Myocyte (in vitro differentiated cells): ENCODE measurements around the gene DPM2. TPM values are rescaled to one million over a fixed set of nuclear protein-coding genes. Genes with fewer than 3 reads are reported as not detected.

Experiments used
- DNase-seq: peaks from one replicate; pipeline ENCODE4 v3.0.0-alpha.2; 2012; ENCODE audit warnings: low read depth
- total RNA-seq: library from RNA; depleted of rRNA; stranded (reverse); fragments of >200 nt; gene quantifications from 2 replicates; pipeline ENCODE4 v1.2.3, GENCODE V29; 2014

Gene DPM2
- total RNA-seq, 1 donor from 2014 or later, result 12.5 TPM

GRCh38 chr9:127958728-127959127 is 21.1 kb upstream of the DPM2 start:
- no peak for DNase-seq

GRCh38 chr9:127955294-127956015 is 17.8 kb upstream of the DPM2 start:
- peak; percentile 80 for DNase-seq

GRCh38 chr9:127954831-127955293 is 17.2 kb upstream of the DPM2 start:
- no peak for DNase-seq

DNA sequence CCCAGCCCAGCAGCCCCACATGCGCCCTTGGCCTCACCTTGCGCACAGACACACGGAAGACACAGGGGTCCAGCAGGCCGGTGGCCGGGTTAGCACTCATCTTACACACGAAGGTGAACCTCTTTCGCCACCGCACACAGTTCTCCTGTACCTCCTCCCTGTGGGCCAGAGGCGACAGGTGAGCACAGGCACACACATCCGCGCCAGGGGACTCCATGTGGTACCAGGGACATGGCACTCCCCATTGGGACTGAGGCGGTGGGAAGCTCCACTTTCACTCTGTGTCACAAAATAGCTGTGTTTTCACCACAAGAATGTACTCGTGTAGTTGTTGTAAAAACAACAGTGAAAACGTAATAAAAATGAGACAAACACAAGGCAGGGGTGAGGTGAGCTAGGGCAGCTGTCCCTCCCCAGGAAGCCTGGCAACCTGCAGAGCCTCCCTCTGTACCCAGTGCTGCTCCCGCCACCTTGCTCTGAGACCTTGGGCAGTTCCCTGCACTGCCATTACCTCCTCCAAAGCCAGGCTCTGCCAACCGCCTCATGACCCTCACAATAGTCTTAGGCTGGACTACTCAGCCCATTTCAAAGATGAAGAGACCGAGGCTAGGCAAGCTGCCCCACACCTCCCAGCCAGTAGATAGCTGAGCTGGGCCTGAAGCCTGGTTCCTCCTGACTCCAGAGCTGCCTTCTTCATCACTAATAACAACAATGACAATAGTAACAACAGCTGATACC is 16.3 kb upstream of the DPM2 start:
- no peak for DNase-seq

- no peak for DNase-seq
Measured at GRCh38 chr9:127953154-127953553, 15.5 kb upstream of the DPM2 start.

DNA sequence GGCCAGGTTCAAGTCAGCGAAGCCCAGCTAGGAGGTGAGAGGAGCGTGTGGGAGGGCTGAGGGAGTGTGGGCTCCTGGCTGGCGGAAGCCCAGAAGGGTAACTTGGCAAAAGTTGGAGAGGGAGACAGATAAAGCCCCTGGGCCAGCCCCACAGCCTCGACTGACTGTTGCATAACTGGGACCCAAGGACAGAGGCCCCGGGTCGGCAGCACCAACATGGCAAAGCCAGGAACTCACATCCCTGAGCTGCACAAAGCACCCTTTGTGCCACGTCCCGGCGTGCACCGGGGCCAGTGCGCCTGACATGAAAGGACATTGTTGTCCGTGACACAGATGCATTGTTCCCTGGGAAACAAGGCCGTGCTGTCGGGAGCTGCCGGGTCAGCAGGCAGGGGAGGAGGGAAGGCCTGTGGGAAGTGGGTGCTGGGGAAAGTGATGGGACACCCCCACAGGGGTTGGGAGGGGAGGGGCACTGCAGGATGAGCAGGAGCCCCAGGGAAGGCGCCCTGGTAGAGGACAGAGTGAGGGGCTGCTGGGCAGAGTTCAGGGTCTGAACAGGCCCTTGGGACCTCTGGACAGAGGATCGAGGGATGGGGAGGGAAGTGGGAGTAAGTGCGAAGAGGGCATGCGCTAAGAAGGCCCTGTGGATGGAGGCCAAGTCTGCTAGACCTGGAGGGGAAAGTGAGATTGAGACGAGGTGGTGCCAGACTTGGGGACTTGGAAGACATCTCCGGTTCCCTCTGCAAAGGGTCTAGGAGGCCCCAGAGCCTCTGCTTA is 13.0 kb upstream of the DPM2 start:
- DNase-seq, result no peak

DNA sequence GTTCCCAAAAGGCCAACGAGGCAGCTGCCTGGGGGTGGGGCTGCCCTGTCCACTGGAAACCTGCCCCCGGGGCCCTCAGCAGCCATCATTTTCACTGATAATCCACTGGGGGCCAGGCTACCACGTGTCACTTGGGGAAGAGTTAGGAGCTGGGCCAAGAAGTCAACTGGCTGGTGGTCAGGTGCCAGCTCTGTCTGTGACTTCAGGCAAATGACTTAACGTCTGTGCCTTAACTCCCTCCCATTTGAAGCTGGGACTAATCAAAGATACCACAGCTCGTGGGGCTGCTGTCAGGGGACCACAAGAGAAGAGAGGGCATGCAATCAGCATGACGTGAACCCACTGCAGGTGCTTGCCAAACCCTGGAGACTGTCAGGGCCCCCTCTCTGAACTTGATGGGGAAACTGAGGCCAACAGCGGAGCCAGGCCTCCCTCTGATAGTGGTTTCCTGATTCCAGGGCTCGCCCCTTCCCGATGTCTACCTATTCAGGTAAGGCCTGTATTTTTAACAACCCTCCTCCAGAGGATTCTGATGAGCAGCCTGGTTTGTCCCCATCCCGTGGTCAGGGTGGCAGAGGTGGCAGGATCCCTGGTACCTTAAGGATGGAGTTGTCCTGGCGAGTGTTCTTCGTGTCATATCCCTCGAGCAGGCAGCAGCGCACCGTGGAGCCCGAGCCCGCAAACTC is 12.3 kb upstream of the DPM2 start:
- peak; percentile 52 for DNase-seq

DNA sequence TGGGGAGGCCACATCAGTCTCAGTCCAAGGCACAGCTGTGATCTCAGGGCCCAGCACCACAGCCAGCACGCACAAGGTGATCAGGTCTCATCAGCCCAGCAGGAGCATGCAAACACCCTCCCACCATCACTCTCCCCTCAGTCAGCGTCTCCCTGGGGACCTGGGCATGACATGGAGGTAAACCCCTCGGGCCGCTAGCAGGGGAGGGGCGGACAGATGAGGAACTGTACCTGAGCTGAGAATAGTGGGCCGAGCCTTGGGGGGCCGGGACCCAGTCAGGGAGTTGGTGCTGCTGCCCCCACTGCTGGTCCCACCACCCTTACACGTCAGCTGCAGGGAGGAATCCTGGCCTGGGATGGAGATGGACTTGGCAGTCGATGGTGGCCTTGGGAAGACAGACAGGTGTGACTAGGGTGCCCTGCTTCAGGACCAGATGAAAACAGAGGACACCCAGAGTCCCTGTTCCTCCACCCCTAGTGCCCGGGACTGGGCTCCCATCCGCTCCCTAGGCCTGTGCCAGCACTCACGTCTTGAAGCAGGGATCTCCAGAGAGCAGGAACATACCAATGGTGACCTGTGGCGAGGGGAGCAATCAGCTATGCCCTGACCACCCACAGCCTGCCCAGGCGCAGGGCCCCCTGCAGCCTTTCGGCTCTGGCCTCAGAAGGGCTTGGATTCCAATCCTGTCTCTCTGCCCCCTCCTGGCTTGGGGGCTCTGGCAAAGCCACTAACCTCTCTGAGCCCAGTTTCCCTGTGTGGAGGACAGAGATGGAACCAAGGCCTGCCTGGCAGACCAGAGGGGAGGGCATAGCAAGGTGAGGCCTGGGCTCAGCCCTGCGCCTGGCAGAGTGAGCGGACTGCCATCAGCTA is 10.4 kb upstream of the DPM2 start:
- no peak for DNase-seq

DNA sequence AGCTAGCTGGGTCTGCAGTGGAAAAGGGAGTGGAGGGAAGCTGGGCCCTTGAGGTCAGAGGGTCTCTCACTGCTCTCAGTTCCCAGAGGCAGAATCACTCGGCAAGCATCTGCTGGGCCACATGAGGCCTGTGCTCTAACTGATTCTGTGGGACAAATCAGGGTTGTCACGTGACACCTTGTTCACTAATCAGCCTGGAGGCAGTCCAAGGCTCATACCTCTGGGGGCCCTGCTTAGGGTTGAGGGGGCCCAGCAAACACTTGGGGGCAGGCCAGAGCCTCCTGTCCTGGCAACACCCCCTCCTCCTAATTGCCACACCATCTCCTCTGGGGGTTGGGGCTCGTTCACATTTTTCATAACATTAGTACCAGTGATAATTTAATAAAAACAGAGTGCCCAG is 9.1 kb upstream of the DPM2 start:
- no peak for DNase-seq

DNA sequence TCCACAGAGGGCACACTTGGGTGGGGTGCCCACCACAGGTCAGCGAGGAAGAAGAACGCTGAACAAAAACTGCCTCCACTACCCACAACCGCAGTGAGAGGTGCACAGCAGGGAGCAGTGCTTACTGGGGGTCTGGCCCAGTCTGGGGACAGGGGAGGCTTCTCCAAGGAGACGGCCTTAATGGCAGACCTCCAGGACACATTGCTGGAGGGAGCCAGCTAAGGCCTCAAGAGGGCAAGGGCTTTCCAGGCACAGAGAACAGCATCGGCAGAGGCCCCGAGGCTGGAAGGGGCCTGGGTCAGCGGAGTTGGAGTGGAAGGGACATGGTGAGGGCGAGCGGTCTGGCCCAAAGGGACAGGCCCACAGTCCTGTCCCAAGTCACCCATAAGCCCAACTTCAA is 8.3 kb upstream of the DPM2 start:
- no peak for DNase-seq

DNA sequence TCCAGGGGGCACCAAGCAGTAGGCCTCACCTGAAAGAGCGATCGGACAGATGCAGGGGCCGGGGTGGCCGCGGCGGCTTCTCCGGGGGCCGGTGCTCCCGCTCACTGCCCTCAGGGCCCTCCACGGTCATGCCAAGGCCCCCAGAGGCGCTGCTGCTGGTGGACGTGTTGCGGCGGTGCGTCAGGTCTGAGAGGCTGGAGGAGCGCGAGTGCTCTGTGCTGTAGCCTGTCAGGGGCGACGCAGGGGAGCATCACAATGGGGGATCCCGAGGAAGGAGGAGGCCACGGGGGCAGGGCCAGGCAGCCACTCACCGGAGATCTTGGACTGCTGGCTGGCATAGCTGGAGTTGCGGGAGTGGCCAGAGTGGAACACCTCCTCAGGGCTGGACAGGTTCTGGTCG is 7.7 kb upstream of the DPM2 start:
- DNase-seq, result no peak

DNA sequence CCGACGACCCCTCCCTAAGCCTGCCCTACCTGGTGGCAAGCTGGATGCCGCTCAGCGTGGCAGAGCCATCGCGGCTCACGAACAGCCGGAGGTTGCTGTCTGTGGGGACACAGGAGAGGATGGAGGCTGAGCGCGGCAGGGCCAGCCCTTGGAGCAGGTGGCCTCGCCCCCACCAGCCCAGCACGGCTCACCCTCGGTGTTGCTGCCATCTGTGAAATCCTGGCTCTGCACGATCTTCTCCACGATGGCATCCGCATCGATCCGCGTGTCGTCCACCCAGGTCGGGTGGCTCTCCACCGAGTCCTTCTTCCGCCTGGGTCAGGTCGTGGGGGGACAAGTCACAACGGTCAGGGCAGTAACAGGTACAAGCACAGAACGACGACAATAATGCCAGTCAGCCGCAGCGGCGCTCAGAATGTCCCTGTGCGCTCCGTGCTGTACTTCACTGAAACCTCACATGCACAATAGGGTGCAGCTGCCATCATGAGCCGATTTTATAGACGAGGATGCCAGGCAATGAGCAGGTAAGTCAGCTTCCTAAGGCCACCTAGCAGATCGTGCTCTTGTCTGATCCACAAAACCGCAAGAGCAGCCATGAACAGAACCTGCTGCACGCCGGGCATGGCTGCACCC is 7.0 kb upstream of the DPM2 start:
- no peak for DNase-seq

GRCh38 chr9:127943731-127944144 is 6.1 kb upstream of the DPM2 start:
- DNase-seq, result peak; percentile 90

- DNase-seq, result no peak
Measured at GRCh38 chr9:127943011-127943662, 5.5 kb upstream of the DPM2 start.

GRCh38 chr9:127942216-127943010 is 4.8 kb upstream of the DPM2 start:
- DNase-seq, result peak; percentile 81

- DNase-seq, result peak; percentile 91
Measured at GRCh38 chr9:127941961-127942215, 4.2 kb upstream of the DPM2 start.

DNA sequence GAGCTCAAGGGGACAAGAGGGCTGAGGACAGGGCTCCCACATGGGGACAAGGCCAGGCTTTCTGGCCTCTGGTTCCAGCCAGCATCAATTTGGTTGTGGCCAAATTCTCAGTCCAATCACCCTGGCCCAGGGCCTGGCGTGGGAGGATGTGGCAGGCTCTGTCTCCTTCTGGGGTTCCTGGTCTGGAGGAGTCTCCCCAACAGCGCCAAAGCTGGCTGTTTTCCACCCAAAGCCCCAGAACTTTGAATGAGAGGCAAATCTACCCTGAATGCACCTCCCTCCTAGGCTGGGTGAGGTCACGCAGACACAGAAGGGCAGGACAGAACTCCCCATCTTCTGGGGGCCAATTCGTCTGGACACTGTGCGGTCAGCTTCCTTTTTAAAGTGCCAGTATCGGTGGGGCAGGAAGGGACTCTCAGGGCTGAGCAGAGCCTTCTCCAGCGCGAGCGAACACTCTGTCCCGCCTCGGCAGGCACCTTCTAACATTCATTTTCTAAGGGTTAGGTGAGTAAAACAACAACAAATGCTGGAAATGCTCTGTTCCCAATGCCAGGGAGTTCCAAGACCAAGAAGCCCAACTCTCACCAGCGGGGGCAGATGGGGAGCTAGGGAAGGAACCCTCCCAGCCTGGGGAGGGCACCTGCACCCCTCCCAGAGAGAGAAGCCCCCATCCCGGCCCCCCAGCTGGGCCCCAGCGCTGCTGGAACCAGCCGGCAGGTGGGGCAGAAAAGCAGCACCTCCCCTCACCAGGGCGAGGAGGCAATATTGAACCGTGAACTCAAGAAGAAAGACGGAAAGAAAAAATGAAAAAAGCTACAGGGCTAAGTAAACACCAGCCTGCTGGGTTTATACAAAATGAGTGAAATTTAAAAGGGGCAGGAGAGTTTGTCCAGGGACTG is 3.7 kb upstream of the DPM2 start:
- no peak for DNase-seq

DNA sequence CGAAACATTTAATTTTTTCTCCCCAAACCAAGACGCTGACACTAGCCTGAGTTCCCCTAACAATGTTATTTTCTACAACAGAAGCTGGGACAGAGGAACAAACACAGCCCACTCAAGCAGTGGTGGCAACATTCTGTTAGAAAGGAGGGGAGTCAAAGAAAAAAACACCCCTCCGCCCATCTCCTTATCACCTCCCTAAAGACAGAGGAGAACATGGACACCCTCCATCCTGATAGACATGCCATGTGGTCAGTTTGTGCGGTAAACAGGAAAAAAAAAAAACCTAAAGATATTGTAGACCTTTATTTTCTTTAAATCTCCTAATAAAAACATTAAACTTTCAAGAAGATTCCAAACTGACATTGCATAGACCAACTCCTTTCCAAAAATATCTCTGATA is 2.9 kb upstream of the DPM2 start:
- no peak for DNase-seq
